HEK293T (cell line): ENCODE results near the gene TSPAN33.
"Not testable (repeated sequence)": the region's sequence is repeated elsewhere in the genome, so short reads cannot be mapped to it uniquely, and the experiment has no call there.

Experiments
- CTCF ChIA-PET: fragments of 350-600 bp; formaldehyde crosslinking; extraction: SDS; loops from one replicate; lab custom pipeline; 2021; ENCODE audit warnings: antibody characterized with exemption, inconsistent platforms; lab: Yijun Ruan, JAX
- POLR2A ChIA-PET: fragments of 350-600 bp; formaldehyde crosslinking; extraction: SDS; loops from one replicate; lab custom pipeline; 2020; ENCODE audit warnings: antibody characterized with exemption, inconsistent platforms; lab: Yijun Ruan, JAX
- DNase-seq: peaks from one replicate; pipeline ENCODE4 v3.0.0; 2012; ENCODE audit warnings: mixed read lengths; ENCODE audit errors: extremely low spot score
- ARNT ChIP-seq: fragments of 450-650 bp; IDR thresholded peaks from 2 replicates; pipeline ENCODE4 v1.6.1; 2017; ENCODE audit warnings: mild to moderate bottlenecking
- BHLHE40 ChIP-seq: fragments of 450-650 bp; IDR thresholded peaks from 2 replicates; pipeline ENCODE4 v1.6.1; 2016; ENCODE audit warnings: mild to moderate bottlenecking, moderate library complexity, borderline replicate concordance
- CTBP1 ChIP-seq: fragments of 450-650 bp; IDR thresholded peaks from 2 replicates; pipeline ENCODE4 v1.6.1; 2016; ENCODE audit warnings: borderline replicate concordance
- ELF4 ChIP-seq: fragments of 450-650 bp; IDR thresholded peaks from 2 replicates; pipeline ENCODE4 v1.6.1; 2017; ENCODE audit warnings: antibody characterized with exemption
- FOXA1 ChIP-seq: fragments of 450-650 bp; IDR thresholded peaks from 2 replicates; pipeline ENCODE4 v1.6.1; 2016; ENCODE audit warnings: mild to moderate bottlenecking
- FOXK2 ChIP-seq: fragments of 450-650 bp; IDR thresholded peaks from 2 replicates; pipeline ENCODE4 v1.6.1; 2016; ENCODE audit warnings: mild to moderate bottlenecking
- FOXM1 ChIP-seq: fragments of 450-650 bp; IDR thresholded peaks from 2 replicates; pipeline ENCODE4 v1.6.1; 2017; ENCODE audit warnings: mild to moderate bottlenecking, borderline replicate concordance
- HDGF ChIP-seq: fragments of 450-650 bp; IDR thresholded peaks from 2 replicates; pipeline ENCODE4 v1.6.1; 2017; ENCODE audit warnings: antibody characterized with exemption, borderline replicate concordance
- L3MBTL2 ChIP-seq: fragments of 450-650 bp; conservative IDR thresholded peaks from 2 replicates; pipeline ENCODE4 v1.6.1; 2016; ENCODE audit warnings: mild to moderate bottlenecking
- LEF1 ChIP-seq: fragments of 450-650 bp; IDR thresholded peaks from 2 replicates; pipeline ENCODE4 v1.6.1; 2017; ENCODE audit warnings: mild to moderate bottlenecking, borderline replicate concordance
- NFRKB ChIP-seq: fragments of 450-650 bp; IDR thresholded peaks from 2 replicates; pipeline ENCODE4 v1.6.1; 2016; ENCODE audit warnings: mild to moderate bottlenecking, moderate library complexity
- SP1 ChIP-seq: fragments of 450-650 bp; IDR thresholded peaks from 2 replicates; pipeline ENCODE4 v1.6.1; 2017
- SUZ12 ChIP-seq: fragments of 450-650 bp; IDR thresholded peaks from 2 replicates; pipeline ENCODE4 v1.6.1; 2016; ENCODE audit warnings: mild to moderate bottlenecking
- TARDBP ChIP-seq: fragments of 450-650 bp; IDR thresholded peaks from 2 replicates; pipeline ENCODE4 v1.6.1; 2016
- ZNF384 ChIP-seq: fragments of 450-650 bp; IDR thresholded peaks from 2 replicates; pipeline ENCODE4 v1.6.1; 2016
- TF ChIP-seq, protein P1 (sequence below): fragments of 450-650 bp; IDR thresholded peaks from 2 replicates; pipeline ENCODE4 v1.6.1; 2016

The TSPAN33 gene

DNA sequence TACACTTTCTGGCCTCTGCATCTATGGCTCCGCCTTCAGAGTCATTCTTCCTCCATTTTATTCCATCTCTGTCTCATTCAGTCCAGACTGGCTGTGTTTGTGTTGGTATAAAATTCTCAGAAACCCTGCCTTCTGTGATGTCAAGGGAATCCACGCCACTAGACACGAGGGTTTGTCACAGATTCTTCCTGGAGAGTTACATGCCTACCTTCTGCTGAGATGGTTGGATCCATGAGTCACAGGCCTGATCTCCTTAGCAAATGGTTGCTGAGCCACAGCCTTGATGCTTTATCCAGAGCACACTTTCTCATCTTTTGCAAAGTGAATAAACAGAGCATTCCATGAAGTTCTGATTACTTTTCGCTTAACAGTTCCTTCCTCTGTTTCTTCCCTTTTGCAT is 35.9 kb upstream of the TSPAN33 start:
- POLR2A ChIA-PET: no interaction called here
- DNase-seq: no peak
- CTCF ChIA-PET: no interaction called here
- TF ChIP-seq FOXK2 (no peak), FOXM1 (no peak), ARNT (no peak), HDGF (no peak), ELF4 (no peak), BHLHE40 (no peak), SP1 (no peak), CTBP1 (no peak), FOXA1 (no peak), L3MBTL2 (no peak), ZNF384 (no peak), NFRKB (no peak), SUZ12 (no peak), LEF1 (no peak), TARDBP (no peak)
- TF ChIP-seq, protein P1, sequence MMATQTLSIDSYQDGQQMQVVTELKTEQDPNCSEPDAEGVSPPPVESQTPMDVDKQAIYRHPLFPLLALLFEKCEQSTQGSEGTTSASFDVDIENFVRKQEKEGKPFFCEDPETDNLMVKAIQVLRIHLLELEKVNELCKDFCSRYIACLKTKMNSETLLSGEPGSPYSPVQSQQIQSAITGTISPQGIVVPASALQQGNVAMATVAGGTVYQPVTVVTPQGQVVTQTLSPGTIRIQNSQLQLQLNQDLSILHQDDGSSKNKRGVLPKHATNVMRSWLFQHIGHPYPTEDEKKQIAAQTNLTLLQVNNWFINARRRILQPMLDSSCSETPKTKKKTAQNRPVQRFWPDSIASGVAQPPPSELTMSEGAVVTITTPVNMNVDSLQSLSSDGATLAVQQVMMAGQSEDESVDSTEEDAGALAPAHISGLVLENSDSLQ: no peak

DNA sequence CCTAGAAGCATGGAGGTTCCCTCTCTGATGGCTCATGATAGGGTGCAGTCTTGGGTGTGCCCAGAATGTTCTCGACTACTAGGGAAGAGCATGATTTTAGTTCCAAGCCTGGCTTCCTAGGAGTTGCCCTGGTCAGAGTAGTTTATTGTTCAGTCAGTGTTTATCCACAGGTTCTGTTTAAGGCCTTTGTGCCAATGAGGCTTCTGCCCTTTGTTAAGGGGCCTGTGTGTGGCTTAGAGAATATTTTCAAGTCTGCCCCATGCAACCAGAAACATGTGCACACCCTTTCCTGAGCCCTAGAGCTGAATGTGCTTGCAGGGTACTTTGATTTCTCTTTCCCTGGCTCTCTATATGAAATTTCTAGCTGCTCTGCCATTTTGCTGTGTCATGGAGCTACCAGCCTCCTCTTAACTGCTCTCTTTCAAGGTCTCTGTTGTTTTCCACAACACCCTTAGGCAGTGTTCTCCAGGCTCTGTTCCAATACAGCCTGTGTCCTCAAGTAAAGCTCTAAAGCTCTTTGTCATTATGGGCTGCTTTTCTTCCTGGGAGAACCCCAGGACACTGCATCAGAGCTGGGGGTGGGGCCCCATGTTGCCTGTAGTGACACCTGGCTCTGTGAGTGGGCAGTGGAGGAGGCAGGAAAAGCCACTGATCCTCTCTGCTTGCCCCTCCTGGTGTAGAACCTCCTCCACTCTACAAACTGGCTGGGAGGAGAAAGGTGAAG is 34.1 kb upstream of the TSPAN33 start:
- CTCF ChIA-PET: interaction anchor here (0.6 kb wide), 1 partner anchor 84 kb away, joined by 5 read pairs; no protein-coding TSS in a partner anchor
- no peak for TF ChIP-seq NFRKB
- no peak for TF ChIP-seq ELF4
- TF ChIP-seq, protein P1: no peak
- no peak for TF ChIP-seq L3MBTL2
- TF ChIP-seq SP1: no peak
- TF ChIP-seq CTBP1: no peak
- TF ChIP-seq FOXM1: no peak
- TF ChIP-seq LEF1: no peak
- no peak for TF ChIP-seq TARDBP
- TF ChIP-seq FOXA1: no peak
- no peak for TF ChIP-seq ZNF384
- DNase-seq: no peak

DNA sequence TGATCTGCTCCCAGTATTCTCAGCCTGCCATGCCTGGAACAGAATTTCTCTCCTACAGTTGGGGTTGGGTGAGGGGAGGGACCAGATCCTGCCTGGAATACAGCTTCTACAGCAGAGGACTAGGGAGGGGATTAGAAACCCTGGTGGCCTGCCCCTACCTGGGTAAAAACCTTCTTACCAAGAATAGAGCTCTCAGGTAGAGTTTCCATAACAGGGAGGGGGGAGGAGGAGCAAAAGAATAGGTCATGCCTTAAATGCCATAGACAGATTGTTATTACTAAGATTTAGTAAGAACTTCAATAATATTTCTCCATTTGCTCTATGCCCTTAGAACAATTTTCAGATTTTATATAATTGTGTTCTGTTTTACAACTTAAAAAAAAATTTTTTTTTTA is 33.5 kb upstream of the TSPAN33 start:
- CTCF ChIA-PET: no interaction called here
- no peak for DNase-seq
- TF ChIP-seq BHLHE40 (no peak), LEF1 (no peak), HDGF (no peak), ZNF384 (no peak)
- POLR2A ChIA-PET: no interaction called here

More for the DNA sequence above, 34.1 kb upstream of the TSPAN33 start:
- POLR2A ChIA-PET: no interaction called here

DNA sequence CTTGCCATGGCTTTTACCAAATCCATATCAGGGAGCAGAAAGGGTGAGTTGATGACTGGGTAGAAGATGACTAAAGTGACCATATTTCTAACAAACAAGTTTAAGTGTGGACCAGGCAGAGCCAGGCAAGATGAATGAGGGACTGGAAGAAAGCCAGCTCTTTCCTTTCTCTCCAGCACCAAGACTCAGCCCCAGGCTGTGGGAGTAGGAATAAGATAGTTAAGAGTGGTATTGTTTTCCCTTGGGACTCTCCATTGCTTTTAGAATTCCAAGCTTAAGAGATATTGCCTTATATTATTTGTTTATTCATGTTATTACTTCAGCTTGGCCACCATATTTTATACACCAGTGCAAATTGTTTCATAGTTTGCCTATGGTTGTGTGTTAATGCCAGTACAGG is 28.8 kb upstream of the TSPAN33 start:
- POLR2A ChIA-PET: no interaction called here
- no peak for TF ChIP-seq ZNF384
- TF ChIP-seq SP1: no peak
- no peak for TF ChIP-seq FOXK2
- no peak for TF ChIP-seq L3MBTL2
- no peak for TF ChIP-seq SUZ12
- no peak for TF ChIP-seq TARDBP
- TF ChIP-seq LEF1: no peak
- TF ChIP-seq, protein P1: no peak
- TF ChIP-seq FOXA1: no peak
- no peak for TF ChIP-seq FOXM1
- no peak for TF ChIP-seq ELF4
- no peak for TF ChIP-seq HDGF
- TF ChIP-seq BHLHE40: no peak
- TF ChIP-seq CTBP1: no peak
- TF ChIP-seq NFRKB: no peak
- TF ChIP-seq ARNT: no peak
- no peak for DNase-seq
- CTCF ChIA-PET: no interaction called here

DNA sequence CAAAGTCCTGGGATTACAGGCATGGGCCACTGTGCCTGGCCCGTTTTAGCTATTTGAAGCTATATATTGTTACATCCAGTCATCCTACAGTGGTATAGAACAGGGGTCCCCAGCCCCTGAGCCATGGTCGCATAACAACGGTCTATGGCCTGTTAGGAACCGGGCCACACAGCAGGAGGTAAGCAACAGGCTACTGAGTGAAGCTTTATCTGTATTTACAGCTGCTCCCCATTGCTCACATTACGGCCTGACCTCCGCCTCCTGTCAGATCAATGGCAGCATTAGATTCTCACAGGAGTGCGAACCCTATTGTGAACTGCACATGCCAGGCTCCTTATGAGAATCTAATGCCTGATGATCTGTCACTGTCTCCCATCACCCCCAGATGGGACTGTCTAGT is 26.3 kb upstream of the TSPAN33 start:
- CTCF ChIA-PET: no interaction called here
- no peak for TF ChIP-seq FOXK2
- TF ChIP-seq LEF1: no peak
- no peak for TF ChIP-seq ELF4
- no peak for TF ChIP-seq NFRKB
- TF ChIP-seq FOXA1: no peak
- no peak for TF ChIP-seq ARNT
- no peak for TF ChIP-seq FOXM1
- no peak for TF ChIP-seq TARDBP
- no peak for TF ChIP-seq L3MBTL2
- no peak for TF ChIP-seq BHLHE40
- TF ChIP-seq CTBP1: no peak
- DNase-seq: no peak
- POLR2A ChIA-PET: no interaction called here

DNA sequence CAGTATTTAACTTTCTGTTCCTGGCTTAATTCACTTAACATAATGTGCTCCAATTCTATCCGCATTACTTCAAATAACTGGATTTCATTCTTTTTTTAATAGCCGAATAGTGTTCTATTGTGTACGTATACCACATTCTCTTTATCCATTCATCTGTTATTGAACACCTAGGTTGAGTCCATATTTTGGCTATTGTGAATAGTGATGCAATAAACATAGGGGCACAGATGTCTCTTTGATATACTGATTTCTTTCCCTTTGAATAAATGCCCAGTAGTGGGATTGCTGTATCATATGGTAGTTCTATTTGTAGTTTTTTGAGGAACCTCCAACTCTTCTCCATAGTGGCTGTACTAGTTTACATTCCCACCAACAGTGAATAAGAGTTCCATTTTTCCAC is 25.5 kb upstream of the TSPAN33 start:
- CTCF ChIA-PET: no interaction called here

DNA sequence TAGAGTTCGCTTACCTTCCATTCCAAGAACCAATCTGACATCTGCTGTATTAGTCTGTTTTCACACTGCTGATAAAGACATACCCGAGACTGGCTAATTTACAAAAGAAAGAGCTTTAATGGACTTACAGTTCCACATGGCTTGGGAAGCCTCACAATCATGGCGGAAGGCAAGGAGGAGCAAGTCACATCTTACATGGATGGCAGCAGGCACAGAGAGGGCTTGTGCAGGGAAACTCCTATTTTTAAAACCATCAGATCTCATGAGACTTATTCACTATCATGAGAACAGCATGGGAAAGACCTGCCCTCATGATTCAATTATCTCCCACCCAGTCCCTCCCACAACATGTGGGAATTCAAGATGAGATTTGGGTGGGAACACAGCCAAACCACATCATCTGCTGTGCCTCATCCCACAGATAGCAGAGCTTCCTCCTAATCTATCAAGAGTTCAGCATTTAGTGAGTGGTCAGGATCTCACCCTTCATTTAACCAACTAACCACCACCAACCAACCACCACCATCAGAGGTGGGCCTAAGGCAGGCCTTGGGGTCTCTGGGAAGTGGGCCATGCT is 22.9 kb upstream of the TSPAN33 start:
- DNase-seq, POLR2A ChIA-PET, CTCF ChIA-PET: not testable (repeated sequence)

More for the DNA sequence above, 25.5 kb upstream of the TSPAN33 start:
- POLR2A ChIA-PET: no interaction called here
- no peak for DNase-seq
- TF ChIP-seq SUZ12 (no peak), L3MBTL2 (no peak), BHLHE40 (no peak), TARDBP (no peak), ZNF384 (no peak), ARNT (no peak), ELF4 (no peak), FOXM1 (no peak), FOXA1 (no peak), NFRKB (no peak), SP1 (no peak), LEF1 (no peak), HDGF (no peak), FOXK2 (no peak), CTBP1 (no peak)
- TF ChIP-seq, protein P1: no peak
